NCI-H2196 treated with DMSO at 0.1 percent for 48 hours (cell line): ENCODE measurements around the gene INSIG1.

ENCODE experiments used
- DNase-seq: peaks from one replicate; lab custom pipeline; 2025; ENCODE audit not compliant: unreplicated experiment; lab: John Stamatoyannopoulos, UW

The INSIG1 gene

DNA sequence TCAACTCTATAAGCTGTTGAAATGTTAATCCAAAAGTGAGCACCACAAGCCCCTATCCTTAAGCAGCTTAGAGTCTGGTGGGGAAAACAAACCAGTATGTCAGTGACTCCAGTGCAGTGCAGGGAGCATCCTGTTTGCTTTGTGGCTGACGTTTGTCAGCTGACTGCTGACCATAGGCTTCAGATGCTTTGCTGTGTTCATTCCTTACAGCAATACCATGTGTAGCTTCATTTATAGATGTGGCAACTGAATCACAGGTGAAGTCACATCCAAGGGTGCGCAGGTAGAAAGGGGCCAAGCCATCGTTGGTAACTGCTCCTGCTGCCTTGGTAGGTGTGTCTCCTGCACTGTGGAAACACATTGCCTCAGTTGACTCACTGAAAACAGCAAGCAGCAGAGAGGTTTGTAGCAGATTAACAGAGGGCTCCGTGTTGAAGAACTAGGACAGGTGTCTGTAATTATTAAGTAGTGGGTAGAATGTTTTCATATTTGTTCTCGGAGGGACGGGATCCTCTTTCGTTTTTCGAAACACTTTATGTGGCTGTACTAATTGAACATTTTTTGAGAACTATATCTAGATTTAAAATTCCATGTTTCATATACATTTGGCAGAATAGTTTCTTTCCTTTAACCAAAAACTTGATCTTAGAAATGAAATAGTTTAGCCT is 2.0 kb downstream of the INSIG1 start:
- DNase-seq = no peak

DNA sequence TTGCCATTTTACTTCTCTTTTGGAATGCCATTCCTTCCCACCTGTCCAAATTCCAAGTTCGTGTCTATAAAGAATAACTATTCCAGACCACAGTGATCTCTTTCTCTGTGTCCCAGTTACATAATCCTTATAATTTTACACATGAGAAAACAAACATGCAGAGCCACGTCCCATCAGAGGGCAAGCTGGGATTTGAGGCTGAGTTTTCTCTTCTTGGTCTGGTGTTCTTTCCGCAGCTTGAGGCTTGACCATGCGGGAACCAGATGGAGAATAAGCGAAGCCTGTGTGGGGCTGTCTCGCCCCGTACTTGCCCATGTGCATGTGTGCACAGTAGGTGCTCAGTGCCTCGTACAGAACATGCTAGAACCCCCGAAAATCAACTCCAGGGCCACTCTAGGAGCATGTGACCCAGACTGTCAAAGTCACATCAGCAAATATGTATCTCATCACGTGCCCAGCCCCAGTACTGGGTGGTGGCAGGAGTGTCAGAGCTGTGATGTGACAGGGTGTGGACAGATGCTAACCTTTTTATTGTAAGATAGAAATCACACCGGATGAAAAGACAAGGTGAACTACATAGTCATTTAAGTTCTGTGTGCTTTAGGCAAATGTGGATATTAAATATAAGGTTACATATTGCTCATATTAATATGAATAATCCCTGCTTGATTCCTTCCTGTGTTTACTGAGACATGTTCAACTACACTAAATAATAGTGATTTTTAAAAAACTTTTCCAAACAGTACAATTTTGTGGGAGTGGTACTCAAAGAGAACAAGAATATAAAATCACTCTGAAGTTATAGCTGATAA is 3.2 kb downstream of the INSIG1 start:
- DNase-seq = no peak

- no peak for DNase-seq
These were observed 5.4 kb downstream of the INSIG1 start for GRCh38 chr7:155303039-155303593.

DNA sequence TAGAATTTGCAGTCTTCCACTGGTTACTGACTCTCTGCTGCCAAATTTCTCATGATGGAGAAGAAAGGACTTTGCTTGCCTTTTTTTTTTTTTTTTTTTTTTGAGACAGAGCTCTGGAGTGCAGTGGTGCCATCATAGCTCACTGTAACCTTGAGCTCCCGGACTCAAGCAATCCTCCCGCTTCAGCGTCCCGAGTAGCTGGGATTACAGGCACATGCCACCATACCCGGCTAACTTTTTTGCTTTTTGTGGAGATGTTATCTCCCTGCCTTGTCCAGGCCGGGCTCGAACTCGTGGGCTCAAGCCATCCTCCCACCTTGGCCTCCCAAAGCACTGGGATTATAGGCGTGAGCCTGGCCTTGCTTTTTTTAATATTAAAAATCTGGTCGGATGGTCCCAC is 6.2 kb downstream of the INSIG1 start:
- no peak for DNase-seq

DNA sequence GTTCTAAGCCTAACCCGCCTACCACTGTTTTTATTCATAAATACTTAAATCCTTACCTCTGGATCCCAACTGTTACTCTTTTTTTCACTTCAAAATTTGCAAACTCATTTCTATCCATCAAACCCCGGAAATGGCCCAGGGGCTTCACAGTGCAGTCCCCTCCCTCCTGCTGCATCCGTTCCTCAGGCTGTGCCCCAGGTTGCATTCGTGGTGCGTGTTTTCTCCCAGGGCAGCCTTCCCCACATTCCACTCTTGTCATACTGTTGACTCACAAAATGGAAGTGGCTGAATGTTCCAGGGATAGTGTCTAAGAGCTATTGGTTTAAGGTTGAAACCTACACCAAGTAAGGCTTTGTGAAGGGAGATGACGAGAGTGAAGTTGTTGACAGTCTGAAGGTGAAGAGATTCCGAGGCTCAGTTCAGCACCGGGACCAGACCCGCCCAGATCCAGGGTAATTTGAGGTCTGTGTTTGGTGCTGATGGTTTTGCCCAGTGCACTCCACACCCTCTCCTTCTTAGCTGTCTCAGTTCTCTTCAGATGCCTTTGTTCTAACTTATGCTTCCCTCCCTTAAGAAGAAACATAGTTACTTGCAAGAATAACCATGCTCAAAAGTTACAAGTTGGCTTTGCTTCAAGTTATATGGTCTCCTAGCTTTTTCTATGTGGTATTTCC is 7.7 kb downstream of the INSIG1 start:
- DNase-seq = no peak

DNA sequence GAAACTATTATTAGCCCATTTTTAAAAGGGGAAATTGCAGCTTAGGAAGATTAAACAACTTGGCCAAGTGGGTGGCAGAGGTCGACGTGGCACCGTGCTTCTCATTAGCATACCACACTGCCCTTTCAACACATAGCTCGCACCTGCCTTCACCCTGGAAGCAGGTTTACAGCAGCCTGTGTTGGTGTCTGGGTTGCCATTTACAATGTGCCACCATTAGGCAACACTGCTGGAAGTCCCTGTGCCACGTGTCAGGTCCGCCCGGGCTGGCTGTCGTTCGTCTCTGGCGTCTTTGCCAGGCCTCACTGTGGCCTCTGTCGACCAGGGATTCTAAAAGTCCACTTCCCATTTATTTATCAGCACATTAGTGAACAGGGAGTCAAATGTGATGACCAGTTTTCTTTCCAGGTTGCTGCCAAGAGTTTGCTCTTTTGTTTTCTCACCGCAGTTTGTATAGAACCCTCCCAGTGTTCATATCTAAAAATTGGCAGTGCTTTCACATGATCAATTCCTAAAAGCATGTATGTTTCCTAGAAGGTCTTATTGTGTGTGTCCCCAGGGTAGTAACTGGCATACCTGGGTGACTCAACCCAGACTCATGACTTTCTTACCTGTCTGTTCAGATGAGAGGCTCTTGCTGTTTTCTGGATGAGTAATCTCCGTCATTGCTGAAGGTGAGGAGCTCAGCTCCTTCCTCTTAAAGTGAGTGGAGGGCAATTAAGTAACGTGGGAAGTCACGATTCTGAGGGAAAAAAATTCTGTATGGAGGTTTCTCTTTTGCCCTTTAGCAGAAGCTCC is 9.2 kb downstream of the INSIG1 start:
- DNase-seq = no peak

DNA sequence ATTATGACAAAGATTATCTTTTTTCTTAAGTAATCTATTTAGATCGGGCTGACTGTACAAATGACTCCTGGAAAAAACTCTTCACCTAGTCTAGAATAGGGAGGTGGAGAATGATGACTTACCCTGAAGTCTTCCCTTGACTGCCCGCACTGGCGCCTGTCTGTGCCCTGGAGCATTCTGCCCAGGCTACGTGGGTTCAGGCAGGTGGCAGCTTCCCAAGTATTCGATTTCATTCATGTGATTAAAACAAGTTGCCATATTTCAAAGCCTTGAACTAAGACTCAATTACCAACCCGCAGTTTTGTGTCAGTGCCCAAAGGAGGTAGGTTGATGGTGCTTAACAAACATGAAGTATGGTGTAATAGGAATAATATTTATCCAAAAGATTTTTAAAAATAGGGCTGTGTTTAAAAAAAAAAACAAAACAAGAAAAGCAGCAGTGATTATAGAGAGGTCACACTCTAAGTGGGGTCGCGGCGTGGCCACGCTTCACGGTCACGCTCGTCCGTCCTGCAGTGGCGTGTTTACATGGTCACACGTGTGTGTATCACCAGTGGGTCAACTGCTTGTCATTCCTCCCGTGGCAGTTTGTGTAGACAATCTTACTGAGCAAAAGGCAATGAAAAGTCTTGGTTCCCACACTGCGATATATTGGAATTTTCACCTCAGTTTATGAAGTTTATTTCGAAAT is 10.8 kb downstream of the INSIG1 start:
- DNase-seq = no peak

DNA sequence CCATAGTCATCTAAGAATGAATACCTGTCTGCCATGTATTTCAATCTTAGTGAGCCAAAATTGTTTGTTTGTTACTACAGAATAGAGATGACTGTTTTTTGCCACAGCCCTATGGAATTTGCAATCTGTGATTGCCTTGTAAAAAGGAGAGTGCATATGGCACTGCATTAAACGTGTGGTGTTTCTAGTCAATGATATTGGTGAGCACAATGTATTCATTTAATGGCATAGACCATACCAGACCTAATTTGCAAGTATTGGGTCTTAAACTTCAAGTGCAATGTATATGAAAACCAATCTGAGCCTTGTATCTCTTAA is 11.3 kb downstream of the INSIG1 start:
- DNase-seq = no peak

GRCh38 chr7:155310425-155311114 is 12.9 kb downstream of the INSIG1 start:
- no peak for DNase-seq

DNA sequence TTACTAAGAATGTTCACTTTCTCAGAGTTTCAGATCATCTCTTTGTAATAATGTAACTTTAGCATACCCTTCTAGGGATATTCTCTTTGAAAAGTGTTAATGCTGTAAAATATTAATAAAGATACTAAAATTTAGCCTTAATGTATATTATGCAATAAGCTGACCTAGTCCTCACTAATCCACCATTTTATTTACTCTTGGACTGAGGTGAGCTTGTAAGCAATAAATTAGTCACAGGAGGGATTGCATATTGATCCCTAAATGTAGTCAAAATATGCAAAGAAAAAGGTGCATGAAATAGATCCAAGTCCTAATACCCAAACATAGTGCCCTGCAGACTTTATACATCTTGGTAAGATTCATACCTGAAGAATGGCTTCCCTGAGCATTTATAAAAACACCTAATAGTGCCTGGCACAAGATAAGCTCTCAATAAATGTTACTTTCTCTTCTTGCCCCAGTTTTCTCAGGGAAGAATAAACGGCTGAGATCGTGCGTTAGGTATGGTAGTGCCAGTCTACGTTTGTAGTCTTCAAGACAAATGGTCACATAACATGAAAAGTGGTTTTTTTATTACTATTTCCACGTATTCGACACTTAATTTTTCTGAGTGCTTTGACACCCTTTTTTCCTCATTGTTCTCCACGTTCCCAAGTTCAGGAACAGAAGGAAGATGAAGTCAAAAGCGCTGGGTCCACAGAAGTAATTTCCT is 14.3 kb downstream of the INSIG1 start:
- DNase-seq = no peak

DNA sequence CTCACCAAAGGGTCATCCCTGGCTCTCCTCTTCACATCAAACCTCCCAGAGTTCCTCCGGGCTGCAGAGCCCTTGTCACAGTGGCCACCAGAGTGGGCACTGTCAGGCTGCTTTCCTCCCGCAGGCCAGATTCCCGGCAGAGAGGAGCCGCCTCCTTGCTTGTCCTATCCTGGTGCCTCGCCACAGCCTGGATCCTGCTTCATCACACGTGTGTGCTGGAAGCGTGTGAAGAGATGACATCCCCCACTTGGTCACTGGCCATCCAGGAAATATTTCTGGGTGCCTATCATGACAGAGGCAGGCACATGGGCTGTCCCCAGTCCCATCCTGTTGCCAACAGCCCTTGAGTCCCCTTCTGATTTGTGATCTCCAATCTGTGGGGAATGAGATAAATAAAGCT is 15.0 kb downstream of the INSIG1 start:
- DNase-seq = no peak

DNA sequence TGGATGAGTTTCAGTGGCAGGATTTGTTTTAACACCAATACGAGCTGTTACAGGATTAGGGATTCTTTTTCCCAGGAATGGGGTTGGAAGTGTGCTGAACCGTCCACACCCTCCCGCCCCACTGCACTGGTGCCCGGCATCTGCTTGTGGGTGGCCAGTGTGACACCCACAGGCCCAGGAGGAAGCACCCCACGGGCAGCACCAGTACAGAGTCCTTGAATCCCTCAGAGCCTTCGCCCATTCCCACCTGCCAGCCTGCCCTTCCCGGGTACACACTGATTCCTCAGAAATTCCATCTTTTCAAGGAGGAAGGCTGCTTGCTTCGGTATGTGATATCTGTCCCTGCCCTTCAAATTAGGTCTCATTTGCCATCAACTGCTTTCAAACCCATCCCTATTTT is 15.4 kb downstream of the INSIG1 start:
- no peak for DNase-seq

DNA sequence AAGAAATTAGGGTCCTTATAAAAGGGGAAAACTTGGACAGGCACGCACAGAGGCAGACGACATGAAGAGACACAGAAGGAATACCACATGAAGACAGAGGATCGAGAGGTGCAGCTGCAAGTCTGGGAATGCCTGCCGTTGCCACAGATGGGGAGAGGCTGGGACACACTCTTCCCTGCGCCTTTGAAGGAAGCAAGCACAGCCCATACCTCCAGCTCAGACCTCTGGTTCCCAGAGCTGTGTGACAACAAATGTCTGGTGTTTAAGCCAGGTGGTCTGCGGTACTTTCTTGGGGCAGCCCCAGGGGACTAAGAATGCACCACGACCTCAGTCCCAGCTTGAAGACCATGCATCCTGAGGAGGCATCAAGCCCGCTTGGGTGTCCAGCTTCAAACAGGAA is 18.3 kb downstream of the INSIG1 start:
- no peak for DNase-seq

- no peak for DNase-seq
These were observed 18.9 kb downstream of the INSIG1 start for GRCh38 chr7:155316427-155317113.

DNA sequence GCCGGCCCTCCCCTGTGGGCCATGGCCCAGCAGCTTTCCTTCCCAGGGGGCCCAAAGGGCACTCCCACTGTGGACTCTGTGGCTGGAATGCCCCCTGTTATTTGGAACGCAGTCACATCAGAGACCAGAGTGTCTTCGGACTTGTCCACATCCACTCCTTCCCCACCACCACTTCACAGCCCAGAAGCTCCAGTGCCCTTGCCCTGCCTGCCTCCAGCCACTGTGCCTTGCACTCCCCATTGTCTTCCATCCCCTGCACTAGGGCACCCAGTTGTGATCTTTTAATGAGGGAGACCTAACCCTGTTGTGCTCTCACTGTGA is 19.4 kb downstream of the INSIG1 start:
- no peak for DNase-seq

GRCh38 chr7:155318245-155318644 is 20.6 kb downstream of the INSIG1 start:
- DNase-seq = no peak

DNA sequence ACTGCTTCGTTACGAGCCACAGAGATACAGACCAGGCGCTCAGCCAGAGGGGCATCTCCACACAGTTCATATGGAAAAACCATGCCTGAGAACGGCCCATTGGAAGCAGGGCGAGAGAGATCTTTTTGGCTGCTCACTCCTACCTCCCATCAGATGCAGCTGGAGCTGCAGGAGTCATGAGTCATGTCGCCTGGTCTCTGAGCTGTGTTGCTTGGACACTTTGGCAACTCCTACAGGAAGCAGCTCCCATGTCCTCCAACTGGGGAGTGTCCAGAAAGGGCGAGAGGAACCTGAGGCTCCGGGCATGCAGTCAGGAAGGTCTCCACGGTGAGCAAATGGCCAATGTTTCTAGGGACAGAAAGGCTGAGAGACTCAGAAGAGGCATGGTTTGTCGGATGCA is 24.9 kb downstream of the INSIG1 start:
- DNase-seq = no peak

GRCh38 chr7:155323001-155323638 is 25.4 kb downstream of the INSIG1 start:
- no peak for DNase-seq
